Transverse colon (tissue), 4 donors: ENCODE data around the gene RSU1.

Experiments used
- EP300 ChIP-seq: sonication (generic); formaldehyde crosslinking; IDR thresholded peaks from one replicate; pipeline ENCODE4 v1.6.1; 2017; ENCODE audit warnings: antibody characterized with exemption, low read depth
- POLR2A ChIP-seq: fragments of 450-650 bp; IDR thresholded peaks from one replicate; pipeline ENCODE4 v1.6.1; 2016; ENCODE audit warnings: antibody characterized with exemption, mild to moderate bottlenecking, moderate library complexity
- POLR2AphosphoS5 ChIP-seq, 3 donors: sonication (generic); formaldehyde crosslinking; IDR thresholded peaks; one replicate each; pipeline ENCODE4 v1.6.1; 2016; ENCODE audit warnings: antibody characterized with exemption in 3 of 3
- TF ChIP-seq, protein P1 (sequence below), 5 experiments: fragments of 200-600 bp in 3 of 5; fragments of 450-650 bp in 2 of 5; sonication (generic) in 3 of 5; IDR thresholded peaks; 1 replicate in 2 of 5; 2 replicates in 3 of 5; pipeline ENCODE4 v1.5.1; 2016 to 2017; ENCODE audit warnings: antibody characterized with exemption in 5 of 5, inconsistent platforms in 3 of 5, mild to moderate bottlenecking in 2 of 5, moderate library complexity in 1 of 5

DNA sequence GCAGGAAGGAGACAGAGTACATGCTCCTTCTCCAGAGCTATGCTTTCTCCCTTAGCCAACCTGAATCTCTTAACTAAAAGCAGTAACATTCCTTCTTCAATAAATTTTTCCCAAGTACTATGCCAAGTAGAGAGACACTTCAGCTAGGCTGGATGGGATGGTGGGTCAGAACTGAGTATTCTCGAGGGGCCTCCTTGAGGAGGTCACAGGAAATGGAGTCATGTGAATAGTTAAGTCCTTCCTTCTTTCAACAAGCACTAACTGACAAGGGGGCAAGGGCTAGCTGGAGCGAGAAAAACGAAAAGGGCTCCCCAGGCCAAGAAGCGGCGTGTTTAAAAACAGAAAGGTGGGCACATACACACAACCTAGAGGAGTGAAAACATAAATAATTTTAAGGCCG, 5.5 kb downstream of the RSU1 start:
- TF ChIP-seq, protein P1, sequence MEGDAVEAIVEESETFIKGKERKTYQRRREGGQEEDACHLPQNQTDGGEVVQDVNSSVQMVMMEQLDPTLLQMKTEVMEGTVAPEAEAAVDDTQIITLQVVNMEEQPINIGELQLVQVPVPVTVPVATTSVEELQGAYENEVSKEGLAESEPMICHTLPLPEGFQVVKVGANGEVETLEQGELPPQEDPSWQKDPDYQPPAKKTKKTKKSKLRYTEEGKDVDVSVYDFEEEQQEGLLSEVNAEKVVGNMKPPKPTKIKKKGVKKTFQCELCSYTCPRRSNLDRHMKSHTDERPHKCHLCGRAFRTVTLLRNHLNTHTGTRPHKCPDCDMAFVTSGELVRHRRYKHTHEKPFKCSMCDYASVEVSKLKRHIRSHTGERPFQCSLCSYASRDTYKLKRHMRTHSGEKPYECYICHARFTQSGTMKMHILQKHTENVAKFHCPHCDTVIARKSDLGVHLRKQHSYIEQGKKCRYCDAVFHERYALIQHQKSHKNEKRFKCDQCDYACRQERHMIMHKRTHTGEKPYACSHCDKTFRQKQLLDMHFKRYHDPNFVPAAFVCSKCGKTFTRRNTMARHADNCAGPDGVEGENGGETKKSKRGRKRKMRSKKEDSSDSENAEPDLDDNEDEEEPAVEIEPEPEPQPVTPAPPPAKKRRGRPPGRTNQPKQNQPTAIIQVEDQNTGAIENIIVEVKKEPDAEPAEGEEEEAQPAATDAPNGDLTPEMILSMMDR (IDR thresholded peaks at IDR 0.05), result no peak
- TF ChIP-seq POLR2A (no peak), POLR2AphosphoS5 (IDR thresholded peaks at IDR 0.05) (no peak), EP300 (no peak)
